NCI-H510A (cell line): ENCODE data around the gene CNST.
"Not testable (repeated sequence)": the region's sequence is repeated elsewhere in the genome, so short reads cannot be mapped to it uniquely, and the experiment has no call there.

Source experiments
- DNase-seq: peaks from one replicate; lab custom pipeline; 2025; lab: John Stamatoyannopoulos, UW

The CNST gene

GRCh38 chr1:246583448-246584185 lies 17.4 kb downstream of the CNST start:
- DNase-seq: peak; percentile 12

DNA sequence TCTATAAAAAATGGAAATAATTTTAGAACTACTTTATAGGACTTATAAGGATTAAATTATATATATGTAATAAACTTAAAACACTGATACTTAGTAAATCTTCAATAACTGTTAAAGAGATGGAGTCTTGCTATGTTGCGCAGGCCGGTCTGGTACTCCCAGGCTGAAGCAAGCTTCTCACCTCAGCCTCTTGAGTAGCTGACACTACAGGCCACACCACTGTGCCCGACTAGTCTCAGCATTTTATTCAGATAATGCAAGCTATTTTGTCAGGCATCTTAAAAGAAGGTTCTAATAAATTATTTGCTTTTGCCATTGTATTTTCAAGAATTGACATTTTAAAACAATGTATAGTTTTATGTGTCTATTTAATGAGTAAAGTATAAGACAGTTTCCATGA lies 20.8 kb downstream of the CNST start:
- no peak for DNase-seq

DNA sequence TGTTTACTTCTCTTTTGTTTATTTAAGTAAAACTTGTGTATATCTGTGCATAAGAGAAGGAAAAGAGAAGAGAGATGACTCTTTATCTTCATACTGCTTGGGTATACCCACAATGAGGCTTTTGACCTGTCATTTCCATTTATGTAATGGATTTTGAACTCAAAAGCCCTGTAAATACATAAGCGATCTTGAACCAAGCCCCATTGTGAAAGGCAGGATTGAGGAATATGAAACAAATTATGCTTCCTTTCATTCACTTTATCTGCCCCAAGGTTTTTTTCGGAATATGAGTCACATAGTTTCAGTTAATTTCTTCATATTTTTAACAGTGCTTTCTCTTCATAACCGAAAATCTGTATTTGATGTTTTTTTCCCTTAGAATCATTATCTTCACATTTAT lies 21.4 kb downstream of the CNST start:
- DNase-seq: no peak

GRCh38 chr1:246588159-246588721 lies 22.0 kb downstream of the CNST start:
- DNase-seq: no peak

- DNase-seq: not testable (repeated sequence)
Measured at GRCh38 chr1:246589919-246590318, 23.7 kb downstream of the CNST start.

DNA sequence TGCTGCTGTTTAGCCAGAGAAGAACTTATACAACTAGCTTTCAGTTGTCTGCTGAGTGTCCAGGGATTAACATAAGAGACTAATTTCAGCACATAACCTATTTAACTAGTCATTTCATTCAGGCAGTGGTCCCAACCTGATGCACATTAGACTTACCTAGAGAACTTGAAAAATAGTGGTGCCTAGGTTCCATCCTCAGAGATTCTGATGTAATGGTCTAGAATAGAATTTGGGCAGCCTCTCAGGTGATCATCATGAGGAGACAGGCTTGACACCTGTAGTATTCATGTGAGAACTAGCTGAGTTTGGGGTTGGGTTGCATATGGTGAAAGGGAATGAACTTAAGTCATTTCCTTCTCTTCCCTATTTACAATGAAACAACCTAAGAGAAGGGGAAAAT lies 24.8 kb downstream of the CNST start:
- no peak for DNase-seq

GRCh38 chr1:246591504-246591903 lies 25.2 kb downstream of the CNST start:
- DNase-seq: no peak

GRCh38 chr1:246591958-246592357 lies 25.7 kb downstream of the CNST start:
- DNase-seq: no peak

GRCh38 chr1:246592695-246593094 lies 26.4 kb downstream of the CNST start:
- DNase-seq: no peak

- DNase-seq: no peak
Measured at GRCh38 chr1:246595146-246595545, 28.9 kb downstream of the CNST start.

GRCh38 chr1:246597340-246597739 lies 31.1 kb downstream of the CNST start:
- DNase-seq: no peak

- DNase-seq: no peak
Measured at GRCh38 chr1:246597971-246598370, 31.7 kb downstream of the CNST start.

DNA sequence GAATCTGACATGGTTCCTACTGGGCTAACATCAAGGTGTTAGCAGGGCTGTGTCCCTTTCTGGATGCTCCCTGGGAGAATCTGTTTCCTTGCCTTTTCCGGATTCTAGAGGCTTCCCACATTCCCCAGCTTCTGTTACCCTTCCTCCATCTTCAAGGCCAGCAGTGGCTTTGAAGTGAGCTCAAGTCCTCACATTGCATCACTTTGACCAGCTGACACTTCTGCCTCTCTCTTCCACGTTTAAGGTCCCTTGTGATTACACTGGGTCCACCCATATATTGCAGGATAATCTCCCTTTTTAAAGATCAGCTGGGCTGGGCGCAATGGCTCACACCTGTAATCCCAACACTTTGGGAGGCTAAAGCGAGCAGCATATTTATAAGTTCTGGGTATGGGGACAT lies 33.1 kb downstream of the CNST start:
- no peak for DNase-seq

GRCh38 chr1:246600579-246600978 lies 34.3 kb downstream of the CNST start:
- DNase-seq: no peak

DNA sequence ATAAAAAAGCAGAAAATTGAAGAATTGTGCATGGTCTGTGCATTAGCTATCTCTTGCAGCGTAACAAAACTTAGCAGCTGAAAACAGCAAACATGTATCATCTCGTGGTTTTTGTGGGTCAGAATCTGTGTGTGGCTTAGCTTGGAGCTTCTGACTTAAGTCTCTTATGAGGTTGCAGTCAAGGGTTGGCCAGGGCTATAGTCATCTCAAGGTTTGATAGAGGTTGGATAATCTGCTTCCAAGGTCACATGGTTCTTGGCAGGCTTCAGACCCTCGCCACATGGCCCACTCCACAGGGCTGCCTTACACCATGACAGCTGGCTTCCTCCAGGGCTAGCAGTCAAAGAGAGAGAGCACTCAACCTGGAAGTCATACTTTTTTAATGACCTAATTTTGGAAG lies 35.9 kb downstream of the CNST start:
- DNase-seq: no peak

GRCh38 chr1:246605231-246605630 lies 39.0 kb downstream of the CNST start:
- DNase-seq: not testable (repeated sequence)

GRCh38 chr1:246607462-246607861 lies 41.2 kb downstream of the CNST start:
- DNase-seq: no peak

GRCh38 chr1:246608616-246609376 lies 42.5 kb downstream of the CNST start:
- peak; percentile 89 for DNase-seq

DNA sequence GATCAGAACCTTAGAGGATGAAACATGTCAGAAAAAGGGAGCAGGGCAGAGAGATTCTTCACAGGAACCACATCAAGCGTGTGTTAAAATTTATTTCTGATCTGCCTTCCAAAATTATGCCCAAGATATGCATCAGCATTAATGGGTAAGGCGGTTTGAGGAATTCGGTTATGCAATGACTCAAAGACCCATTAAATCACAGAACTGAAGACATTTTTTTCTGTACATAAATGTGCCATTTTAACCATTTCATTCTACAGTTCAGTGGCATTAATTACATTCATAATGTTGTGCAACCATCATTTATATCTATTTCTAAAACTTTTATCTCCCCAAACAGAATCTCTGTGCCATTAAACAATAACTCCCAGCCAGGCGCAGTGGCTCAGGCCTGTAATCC lies 43.4 kb downstream of the CNST start:
- no peak for DNase-seq

DNA sequence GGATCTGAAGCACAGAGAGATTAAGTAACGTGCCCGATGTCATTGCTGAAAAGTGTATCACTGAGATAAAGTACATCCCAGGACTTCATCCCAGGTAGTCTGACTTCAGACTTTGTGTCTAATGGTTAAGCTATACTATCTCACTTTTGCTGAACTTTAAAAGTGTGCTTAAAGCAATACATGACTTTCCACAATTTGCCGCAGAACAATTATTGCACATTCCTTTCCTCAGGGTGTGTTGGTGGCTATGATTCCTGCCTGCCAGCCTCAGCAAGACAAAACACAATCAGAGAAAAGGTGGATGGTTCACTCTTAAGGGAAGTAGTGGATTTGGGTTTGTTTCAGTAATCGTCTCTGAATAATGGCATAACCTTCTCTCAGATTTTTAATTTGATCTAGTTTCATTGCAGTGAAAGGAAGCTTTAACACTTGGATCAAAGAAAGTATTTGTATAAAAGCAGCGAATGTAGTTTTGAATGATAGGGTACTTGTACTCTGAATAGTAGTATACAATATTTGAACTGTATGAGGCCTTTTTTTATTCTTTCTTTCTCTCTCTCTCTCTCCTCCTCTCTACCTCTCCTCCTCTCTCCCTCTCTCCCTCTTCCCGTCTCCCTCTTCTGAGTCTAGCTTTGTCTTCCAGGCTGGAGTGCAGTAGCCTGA lies 47.0 kb downstream of the CNST start:
- DNase-seq: no peak

DNA sequence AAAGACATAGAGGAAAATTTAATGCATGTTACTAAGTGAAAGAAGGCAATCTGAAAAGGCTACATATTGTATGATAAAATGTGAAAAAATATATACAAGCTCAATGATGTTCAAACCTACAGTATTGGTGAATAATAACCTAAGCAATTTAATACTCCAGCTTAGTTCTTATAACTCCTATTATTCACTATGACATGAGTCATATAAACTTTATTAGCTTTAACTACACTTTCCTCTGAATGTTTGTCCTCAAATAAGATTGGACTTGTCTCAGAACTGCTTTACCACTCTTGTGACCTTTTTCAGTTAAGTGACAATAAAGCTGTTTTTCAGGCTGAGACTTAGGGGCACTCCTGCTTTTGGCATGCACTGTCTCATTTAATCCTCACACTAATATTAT lies 50.9 kb downstream of the CNST start:
- DNase-seq: no peak

DNA sequence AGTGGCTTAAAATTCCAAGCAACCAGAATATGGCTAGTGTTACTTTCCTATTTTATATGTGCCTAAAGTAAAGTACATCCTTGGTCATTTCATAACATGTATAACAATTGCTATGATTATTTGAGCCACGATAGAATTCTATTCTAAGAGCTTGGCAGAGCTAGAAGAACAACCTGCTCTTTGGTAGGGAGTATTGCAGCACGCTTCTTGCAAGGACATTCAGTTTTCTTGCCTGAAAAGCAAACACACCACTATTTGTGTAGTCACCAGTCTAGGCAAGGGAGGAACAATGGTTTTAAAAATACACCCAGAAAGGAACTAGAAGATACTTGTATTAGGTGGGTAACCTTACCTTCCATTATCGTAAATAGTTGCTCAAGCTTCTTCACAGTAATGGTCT lies 51.5 kb downstream of the CNST start:
- no peak for DNase-seq
